Mammary epithelial cell (primary cell): ENCODE data around the gene GRK4.

Experiments used
- EZH2 ChIP-seq: IDR thresholded peaks from 2 replicates; pipeline ENCODE4 v1.6.1; 2012; ENCODE audit warnings: low read length, inconsistent platforms, borderline replicate concordance
- TF ChIP-seq, protein P1 (sequence below), 2 donors: IDR thresholded peaks in 1 of 2; conservative IDR thresholded peaks in 1 of 2; 2 replicates each; pipeline ENCODE4 v1.5.1; 2011 to 2012; ENCODE audit warnings: inconsistent platforms in 2 of 2, low read length in 2 of 2, mild to moderate bottlenecking in 2 of 2, control low read depth in 1 of 2, low read depth in 1 of 2; ENCODE audit not compliant: insufficient read depth in 1 of 2; ENCODE audit errors: extremely low read depth in 1 of 2

GRCh38 chr4:3067473-3068001, 104.2 kb downstream of the GRK4 start:
- TF ChIP-seq, protein P1, sequence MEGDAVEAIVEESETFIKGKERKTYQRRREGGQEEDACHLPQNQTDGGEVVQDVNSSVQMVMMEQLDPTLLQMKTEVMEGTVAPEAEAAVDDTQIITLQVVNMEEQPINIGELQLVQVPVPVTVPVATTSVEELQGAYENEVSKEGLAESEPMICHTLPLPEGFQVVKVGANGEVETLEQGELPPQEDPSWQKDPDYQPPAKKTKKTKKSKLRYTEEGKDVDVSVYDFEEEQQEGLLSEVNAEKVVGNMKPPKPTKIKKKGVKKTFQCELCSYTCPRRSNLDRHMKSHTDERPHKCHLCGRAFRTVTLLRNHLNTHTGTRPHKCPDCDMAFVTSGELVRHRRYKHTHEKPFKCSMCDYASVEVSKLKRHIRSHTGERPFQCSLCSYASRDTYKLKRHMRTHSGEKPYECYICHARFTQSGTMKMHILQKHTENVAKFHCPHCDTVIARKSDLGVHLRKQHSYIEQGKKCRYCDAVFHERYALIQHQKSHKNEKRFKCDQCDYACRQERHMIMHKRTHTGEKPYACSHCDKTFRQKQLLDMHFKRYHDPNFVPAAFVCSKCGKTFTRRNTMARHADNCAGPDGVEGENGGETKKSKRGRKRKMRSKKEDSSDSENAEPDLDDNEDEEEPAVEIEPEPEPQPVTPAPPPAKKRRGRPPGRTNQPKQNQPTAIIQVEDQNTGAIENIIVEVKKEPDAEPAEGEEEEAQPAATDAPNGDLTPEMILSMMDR (conservative IDR thresholded peaks at IDR 0.05 in 1 of 2, IDR thresholded peaks at IDR 0.05 in 1 of 2; ENCODE audit: extremely low read depth in 1 of 2, insufficient read depth in 1 of 2, low read depth in 1 of 2, low read length in 2 of 2) = no peak
- no peak for TF ChIP-seq EZH2
